K562 (cell line): ENCODE measurements around the gene VPS26A. TPM values are rescaled to one million over a fixed set of nuclear protein-coding genes. Genes with fewer than 3 reads are reported as not detected.

Experiments used
- BRF1 ChIP-seq: IDR thresholded peaks from 3 replicates; pipeline ENCODE4 v1.6.1; 2011; ENCODE audit warnings: borderline replicate concordance, mild to moderate bottlenecking; ENCODE audit not compliant: insufficient read length; ENCODE audit errors: extremely low read depth
- CCNT2 ChIP-seq: IDR thresholded peaks from 2 replicates; pipeline ENCODE4 v1.6.1; 2011; ENCODE audit warnings: borderline replicate concordance, low read depth, mild to moderate bottlenecking, moderate library complexity, mixed read lengths, low read length; ENCODE audit not compliant: insufficient read length; ENCODE audit errors: extremely low read depth
- DPF2 ChIP-seq: fragments of 450-650 bp; IDR thresholded peaks from 2 replicates; pipeline ENCODE4 v1.6.1; 2016
- ESRRA ChIP-seq: fragments of 450-650 bp; IDR thresholded peaks from 2 replicates; pipeline ENCODE4 v1.6.1; 2014; ENCODE audit warnings: low read depth, mild to moderate bottlenecking, moderate library complexity, borderline replicate concordance
- ETV6 ChIP-seq, 3 experiments: fragments of 150-350 bp in 1 of 3; sonication (generic) in 1 of 3; formaldehyde crosslinking in 1 of 3; IDR thresholded peaks; 2 replicates each; pipeline versions ENCODE4 v1.6.1 to v1.8.0; 2014 to 2022; ENCODE audit warnings: borderline replicate concordance in 2 of 3, low read depth in 2 of 3, antibody characterized with exemption in 1 of 3, low read length in 1 of 3, mild to moderate bottlenecking in 1 of 3, missing genetic modification reagents in 1 of 3
- HDAC3 ChIP-seq: fragments of 450-650 bp; IDR thresholded peaks from 2 replicates; pipeline ENCODE4 v1.6.1; 2018; ENCODE audit warnings: borderline replicate concordance, mild to moderate bottlenecking, moderate library complexity; ENCODE audit not compliant: partially characterized antibody
- KAT2B ChIP-seq: IDR thresholded peaks from one replicate; pipeline ENCODE4 v1.6.1; 2012; ENCODE audit warnings: low read depth, mild to moderate bottlenecking, control low read depth, inconsistent platforms, low read length, moderate library complexity
- MEIS2 ChIP-seq: fragments of 450-650 bp; IDR thresholded peaks from 2 replicates; pipeline ENCODE4 v1.6.1; 2014; ENCODE audit warnings: mild to moderate bottlenecking; ENCODE audit not compliant: partially characterized antibody
- MIER1 ChIP-seq: fragments of 450-650 bp; IDR thresholded peaks from 2 replicates; pipeline ENCODE4 v1.6.1; 2016; ENCODE audit warnings: antibody characterized with exemption, mild to moderate bottlenecking, low read depth
- MXI1 ChIP-seq: IDR thresholded peaks from 2 replicates; pipeline ENCODE4 v1.6.1; 2011; ENCODE audit warnings: low read depth, mild to moderate bottlenecking, improper control_type of control experiment, low read length
- NFRKB ChIP-seq: fragments of 450-650 bp; IDR thresholded peaks from 2 replicates; pipeline ENCODE4 v1.6.1; 2016; ENCODE audit warnings: low read depth
- NFXL1 ChIP-seq: fragments of 450-650 bp; formaldehyde crosslinking; IDR thresholded peaks from 2 replicates; pipeline ENCODE4 v1.4.0; 2021; ENCODE audit warnings: mild to moderate bottlenecking
- NR2C2 ChIP-seq, 2 experiments: fragments of 200-800 bp in 1 of 2; sonication (Bioruptor generic) in 1 of 2; sonication (generic) in 1 of 2; formaldehyde crosslinking in 1 of 2; IDR thresholded peaks; 2 replicates each; pipeline versions ENCODE4 v1.6.1 to v1.8.0; 2016 to 2022; ENCODE audit warnings: mild to moderate bottlenecking in 1 of 2, missing compliant biosample characterization in 1 of 2, missing genetic modification characterization in 1 of 2, missing genetic modification reagents in 1 of 2
- PHTF2 ChIP-seq: fragments of 250-450 bp; sonication (Bioruptor Pico); IDR thresholded peaks from 2 replicates; pipeline ENCODE4 v1.5.0; 2021; ENCODE audit warnings: mild to moderate bottlenecking
- RFX1 ChIP-seq: fragments of 450-650 bp; IDR thresholded peaks from 2 replicates; pipeline ENCODE4 v1.6.1; 2016; ENCODE audit warnings: mild to moderate bottlenecking, moderate library complexity
- TEAD2 ChIP-seq: fragments of 450-650 bp; IDR thresholded peaks from 2 replicates; pipeline ENCODE4 v1.6.1; 2016; ENCODE audit warnings: missing genetic modification characterization, control low read depth, missing compliant biosample characterization
- TEAD4 ChIP-seq, 2 experiments: sonication (generic) in 1 of 2; formaldehyde crosslinking in 1 of 2; IDR thresholded peaks; 2 replicates each; pipeline versions ENCODE4 v1.6.1 to v1.8.0; 2012 to 2022; ENCODE audit warnings: borderline replicate concordance in 1 of 2, inconsistent platforms in 1 of 2, low read length in 1 of 2, mild to moderate bottlenecking in 1 of 2, missing genetic modification reagents in 1 of 2
- ZFP30 ChIP-seq: fragments of 250-450 bp; sonication (Bioruptor Pico); IDR thresholded peaks from 2 replicates; pipeline ENCODE4 v1.8.0; 2022; ENCODE audit warnings: moderate library complexity, mild to moderate bottlenecking, inconsistent platforms, borderline replicate concordance
- ZNF77 ChIP-seq: fragments of 250-450 bp; sonication (Bioruptor Pico); IDR thresholded peaks from 2 replicates; pipeline ENCODE4 v1.5.0; 2020
- polyA plus RNA-seq, 8 experiments: library from polyadenylated mRNA; depleted of rRNA in 4 of 8; stranded (reverse) in 5 of 8; unstranded in 3 of 8; fragments of >200 nt; fragmentation: Nextera tagmentation in 2 of 8; fragmentation: Illumina TruSeq in 1 of 8; extraction: Ambion mirVana in 2 of 8; extraction: Trizol in 1 of 8; gene quantifications; 2 replicates each; pipeline versions ENCODE4 v1.2.1 to v1.2.3, GENCODE V29; 2011 to 2014; ENCODE audit warnings: inconsistent platforms in 1 of 8, missing spikeins in 1 of 8
- total RNA-seq, 7 experiments: library from RNA; depleted of rRNA in 6 of 7; stranded (reverse); fragments of >200 nt in 6 of 7; fragmentation: Illumina TruSeq in 2 of 7; extraction: Trizol in 2 of 7; gene quantifications; 2 replicates each; pipeline versions ENCODE4 v1.2.1 to v1.2.3, GENCODE V29; 2011 to 2021; ENCODE audit warnings: low replicate concordance in 1 of 7
- TF ChIP-seq, protein P1 (sequence below): fragments of 450-650 bp; IDR thresholded peaks from 2 replicates; pipeline ENCODE4 v1.6.1; 2016; ENCODE audit warnings: low read depth

Gene VPS26A
- total and polyA plus RNA-seq, 9 of the 15 experiments (the other 6 are each of a cell fraction or from before 2014, with no cell fraction given), result 47.1 to 137 (median 69.3) TPM

DNA sequence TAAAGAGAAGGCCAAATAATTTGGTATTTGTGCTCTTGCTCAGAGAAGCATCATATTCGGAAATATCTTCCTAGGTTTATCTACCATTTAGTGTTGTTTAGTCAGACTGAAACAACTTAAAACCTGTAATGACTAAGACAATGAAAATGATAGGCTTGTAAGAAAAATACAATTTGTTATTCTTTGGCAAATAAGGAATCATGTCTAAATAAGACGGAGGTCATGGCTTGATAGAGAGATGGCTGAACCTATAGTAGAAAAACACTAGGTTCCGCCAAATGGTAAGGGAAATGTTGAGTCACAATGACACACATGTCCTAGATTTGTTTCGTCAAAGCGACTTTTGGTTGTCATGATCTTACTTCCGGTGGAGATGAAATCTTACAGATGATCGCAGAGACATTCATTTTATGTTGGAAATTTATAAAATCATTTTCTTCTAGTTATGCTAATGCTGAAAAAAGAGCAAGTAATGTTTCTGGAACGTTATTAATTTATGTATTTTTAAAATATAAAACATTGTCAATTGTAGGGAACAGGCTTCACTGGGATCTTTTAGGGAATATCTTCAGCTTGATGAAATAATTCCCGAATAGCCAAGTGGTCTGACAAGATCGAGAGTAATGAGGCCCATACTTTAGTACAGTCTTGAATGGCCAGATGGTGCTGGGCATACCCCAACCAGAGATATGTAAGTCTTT lies 35.0 kb upstream of the VPS26A start (continued):
- TF ChIP-seq, protein P1, sequence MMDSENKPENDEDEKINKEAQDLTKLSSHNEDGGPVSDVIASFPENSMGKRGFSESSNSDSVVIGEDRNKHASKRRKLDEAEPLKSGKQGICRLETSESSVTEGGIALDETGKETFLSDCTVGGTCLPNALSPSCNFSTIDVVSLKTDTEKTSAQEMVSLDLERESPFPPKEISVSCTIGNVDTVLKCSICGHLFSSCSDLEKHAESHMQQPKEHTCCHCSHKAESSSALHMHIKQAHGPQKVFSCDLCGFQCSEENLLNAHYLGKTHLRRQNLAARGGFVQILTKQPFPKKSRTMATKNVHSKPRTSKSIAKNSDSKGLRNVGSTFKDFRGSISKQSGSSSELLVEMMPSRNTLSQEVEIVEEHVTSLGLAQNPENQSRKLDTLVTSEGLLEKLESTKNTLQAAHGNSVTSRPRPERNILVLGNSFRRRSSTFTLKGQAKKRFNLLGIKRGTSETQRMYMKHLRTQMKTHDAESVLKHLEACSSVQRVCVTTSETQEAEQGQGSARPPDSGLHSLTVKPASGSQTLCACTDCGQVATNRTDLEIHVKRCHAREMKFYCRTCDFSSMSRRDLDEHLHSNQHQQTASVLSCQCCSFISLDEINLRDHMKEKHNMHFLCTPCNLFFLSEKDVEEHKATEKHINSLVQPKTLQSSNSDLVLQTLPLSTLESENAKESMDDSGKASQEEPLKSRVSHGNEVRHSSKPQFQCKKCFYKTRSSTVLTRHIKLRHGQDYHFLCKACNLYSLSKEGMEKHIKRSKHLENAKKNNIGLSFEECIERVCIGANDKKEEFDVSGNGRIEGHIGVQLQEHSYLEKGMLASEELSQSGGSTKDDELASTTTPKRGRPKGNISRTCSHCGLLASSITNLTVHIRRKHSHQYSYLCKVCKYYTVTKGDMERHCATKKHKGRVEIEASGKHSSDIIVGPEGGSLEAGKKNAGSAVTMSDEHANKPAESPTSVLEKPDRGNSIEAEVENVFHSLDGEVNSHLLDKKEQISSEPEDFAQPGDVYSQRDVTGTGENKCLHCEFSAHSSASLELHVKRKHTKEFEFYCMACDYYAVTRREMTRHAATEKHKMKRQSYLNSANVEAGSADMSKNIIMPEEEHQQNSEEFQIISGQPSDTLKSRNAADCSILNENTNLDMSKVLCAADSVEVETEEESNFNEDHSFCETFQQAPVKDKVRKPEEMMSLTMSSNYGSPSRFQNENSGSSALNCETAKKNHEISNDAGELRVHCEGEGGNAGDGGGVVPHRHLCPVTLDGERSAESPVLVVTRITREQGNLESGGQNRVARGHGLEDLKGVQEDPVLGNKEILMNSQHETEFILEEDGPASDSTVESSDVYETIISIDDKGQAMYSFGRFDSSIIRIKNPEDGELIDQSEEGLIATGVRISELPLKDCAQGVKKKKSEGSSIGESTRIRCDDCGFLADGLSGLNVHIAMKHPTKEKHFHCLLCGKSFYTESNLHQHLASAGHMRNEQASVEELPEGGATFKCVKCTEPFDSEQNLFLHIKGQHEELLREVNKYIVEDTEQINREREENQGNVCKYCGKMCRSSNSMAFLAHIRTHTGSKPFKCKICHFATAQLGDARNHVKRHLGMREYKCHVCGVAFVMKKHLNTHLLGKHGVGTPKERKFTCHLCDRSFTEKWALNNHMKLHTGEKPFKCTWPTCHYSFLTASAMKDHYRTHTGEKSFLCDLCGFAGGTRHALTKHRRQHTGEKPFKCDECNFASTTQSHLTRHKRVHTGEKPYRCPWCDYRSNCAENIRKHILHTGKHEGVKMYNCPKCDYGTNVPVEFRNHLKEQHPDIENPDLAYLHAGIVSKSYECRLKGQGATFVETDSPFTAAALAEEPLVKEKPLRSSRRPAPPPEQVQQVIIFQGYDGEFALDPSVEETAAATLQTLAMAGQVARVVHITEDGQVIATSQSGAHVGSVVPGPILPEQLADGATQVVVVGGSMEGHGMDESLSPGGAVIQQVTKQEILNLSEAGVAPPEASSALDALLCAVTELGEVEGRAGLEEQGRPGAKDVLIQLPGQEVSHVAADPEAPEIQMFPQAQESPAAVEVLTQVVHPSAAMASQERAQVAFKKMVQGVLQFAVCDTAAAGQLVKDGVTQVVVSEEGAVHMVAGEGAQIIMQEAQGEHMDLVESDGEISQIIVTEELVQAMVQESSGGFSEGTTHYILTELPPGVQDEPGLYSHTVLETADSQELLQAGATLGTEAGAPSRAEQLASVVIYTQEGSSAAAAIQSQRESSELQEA, result no peak
- no peak for TF ChIP-seq MXI1
- TF ChIP-seq PHTF2, result no peak
- TF ChIP-seq TEAD4 (IDR thresholded peaks at IDR 0.05; ENCODE audit: low read length), result peak; percentile 60; the same call in 1 of the 2 replicates
- no peak for TF ChIP-seq TEAD4 (CRISPR knock-in tag; IDR thresholded peaks at IDR 0.05; ENCODE audit: borderline replicate concordance)
- TF ChIP-seq KAT2B, result no peak
- no peak for TF ChIP-seq NFXL1 (CRISPR knock-in tag)
- peak; percentile 28; the same call in 1 of the 2 replicates for TF ChIP-seq ESRRA
- TF ChIP-seq RFX1, result peak; percentile 30; the same call in 1 of the 2 replicates
- peak; percentile 74 for TF ChIP-seq DPF2
- no peak for TF ChIP-seq ZNF77 (CRISPR knock-in tag)
- TF ChIP-seq MEIS2, result peak; percentile 58
- TF ChIP-seq NR2C2 (CRISPR knock-in tag; IDR thresholded peaks at IDR 0.05), result no peak
- peak; percentile 36; the same call in 1 of the 2 replicates for TF ChIP-seq NR2C2 (tag; IDR thresholded peaks at IDR 0.05)
- TF ChIP-seq NFRKB, result peak; percentile 96
- no peak for TF ChIP-seq ETV6 (IDR thresholded peaks at IDR 0.05; ENCODE audit: borderline replicate concordance in 1 of 2, low read depth in 2 of 2, low read length in 1 of 2)
- TF ChIP-seq ETV6 (CRISPR knock-in tag; IDR thresholded peaks at IDR 0.05; ENCODE audit: borderline replicate concordance), result no peak
- no peak for TF ChIP-seq CCNT2
- no peak for TF ChIP-seq TEAD2 (tag)
- TF ChIP-seq BRF1, result no peak
- peak; percentile 55 for TF ChIP-seq HDAC3
- TF ChIP-seq ZFP30 (CRISPR knock-in tag), result no peak
- no peak for TF ChIP-seq MIER1
